Measurements from ENCODE around the gene ANKS6.

The ANKS6 gene

GRCh38 chr9:98712987-98713386, 83.4 kb downstream of the ANKS6 start:
- TF ChIP-seq CTCF (IDR thresholded peaks at IDR 0.05; ENCODE audit: low read length, missing control alignments): no peak
- DNase-seq (ENCODE audit: low read depth): no peak
- no peak overlapping the region for H3K4me3 ChIP-seq (replicated peaks; ENCODE audit: low read depth, low read length)

GRCh38 chr9:98709968-98710965, 86.1 kb downstream of the ANKS6 start:
- peak; percentile 83 for DNase-seq (ENCODE audit: low read depth)
- TF ChIP-seq CTCF (IDR thresholded peaks at IDR 0.05; ENCODE audit: low read length, missing control alignments): no peak
- H3K4me3 ChIP-seq (replicated peaks; ENCODE audit: low read depth, low read length): no peak overlapping the region

DNA sequence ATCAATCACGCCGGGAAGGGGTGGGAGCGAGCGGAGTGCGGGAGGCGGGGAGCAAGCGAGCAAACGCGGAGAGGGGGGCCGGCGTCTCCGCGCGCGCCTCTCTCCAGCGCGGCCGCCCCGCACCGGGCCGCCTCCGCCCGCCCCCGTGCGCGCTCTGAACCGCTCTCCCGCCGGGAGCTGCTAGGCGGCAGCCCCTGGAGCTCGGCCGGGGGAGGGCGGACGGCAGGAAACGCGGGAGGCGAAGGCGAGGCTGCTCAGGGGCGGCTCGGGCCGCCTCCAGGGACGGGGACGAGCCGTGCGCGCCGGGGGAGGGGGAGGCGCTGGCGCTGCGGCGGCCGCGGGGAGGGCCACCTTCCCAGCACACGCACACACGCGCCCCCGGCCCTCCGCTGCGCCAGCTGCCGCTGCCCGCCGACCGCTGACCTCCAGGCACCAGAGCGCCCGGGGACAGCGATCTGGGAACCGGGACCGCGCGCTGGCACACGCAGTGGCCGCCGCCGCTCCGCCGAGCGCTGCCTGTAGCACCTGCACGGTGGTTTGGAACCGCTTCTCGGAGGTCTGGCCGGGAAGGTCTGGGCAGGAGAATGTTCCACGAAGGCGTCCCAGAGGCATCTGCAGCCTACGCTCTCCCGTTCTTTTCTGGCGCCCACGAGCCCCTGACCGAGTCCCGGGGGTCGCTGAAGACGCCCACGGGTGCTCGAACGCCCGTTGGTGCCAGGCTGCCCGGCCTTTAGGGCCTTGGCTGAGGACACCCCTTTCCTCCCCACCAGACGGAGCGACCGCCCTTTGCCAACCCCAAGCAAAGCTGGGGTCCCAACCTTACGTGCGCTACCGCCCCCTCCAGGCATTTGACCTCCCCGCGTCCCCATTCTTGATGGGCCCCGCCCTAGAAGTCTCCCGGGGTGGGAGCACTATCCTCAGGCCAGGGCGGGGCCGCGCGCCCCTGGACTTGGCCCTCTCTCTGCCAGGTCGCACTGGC, 87.1 kb downstream of the ANKS6 start, which contains the start of gene GABBR2:
GABBR2 (minus strand) TSS at position 3 of the 979 bp plus-strand sequence. CDS start 198 bp downstream, outside the sequence.
- no peak for DNase-seq (ENCODE audit: low read depth)
- no peak for TF ChIP-seq CTCF (IDR thresholded peaks at IDR 0.05; ENCODE audit: low read length, missing control alignments)
- H3K4me3 ChIP-seq (replicated peaks; ENCODE audit: low read depth, low read length): peak within 1 kb of the TSS; percentile 59

DNA sequence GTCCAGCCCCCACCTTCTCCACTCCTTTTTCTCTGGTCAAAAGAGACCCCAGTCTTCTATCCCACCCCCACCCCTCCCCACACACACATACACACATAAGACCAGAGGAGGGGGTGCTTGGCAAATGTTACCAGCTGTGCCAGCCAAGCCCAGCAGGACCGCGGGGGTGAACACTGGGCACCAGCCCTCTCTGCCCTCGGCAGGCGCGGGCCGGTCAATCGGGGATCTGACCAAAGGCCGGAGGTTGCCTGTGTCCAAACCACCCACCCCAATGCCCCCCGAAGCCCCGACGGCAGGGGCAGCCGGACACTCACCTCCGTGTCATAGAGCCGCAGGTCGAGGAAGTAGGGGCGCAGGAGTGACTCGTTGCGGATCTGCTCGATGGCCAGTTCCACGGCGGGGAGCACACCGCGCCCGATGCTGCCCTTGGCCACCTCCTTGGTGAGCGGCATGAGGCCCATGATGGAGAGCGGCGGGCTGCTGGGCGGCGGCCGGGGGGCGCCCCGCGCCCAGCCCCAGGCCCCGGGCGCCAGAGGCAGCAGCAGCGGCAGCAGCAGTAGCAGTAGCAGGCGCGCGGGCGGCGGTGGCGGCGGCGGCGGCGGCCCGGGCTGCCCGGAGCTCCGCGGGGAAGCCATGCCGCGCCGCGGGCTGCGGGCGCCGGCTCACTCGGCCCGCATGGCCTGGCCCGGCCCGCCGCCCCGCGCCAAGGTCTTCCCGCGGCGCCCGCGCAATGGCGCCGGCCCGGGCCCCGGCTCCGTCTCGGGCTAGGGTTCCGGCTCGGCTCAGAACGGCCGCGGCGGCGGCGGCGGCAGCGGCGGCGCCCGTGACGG, 88.0 kb downstream of the ANKS6 start:
- peak overlapping the region; percentile 59 for H3K4me3 ChIP-seq (replicated peaks; ENCODE audit: low read depth, low read length)
- TF ChIP-seq CTCF (IDR thresholded peaks at IDR 0.05; ENCODE audit: low read length, missing control alignments): no peak
- DNase-seq (ENCODE audit: low read depth): no peak

DNA sequence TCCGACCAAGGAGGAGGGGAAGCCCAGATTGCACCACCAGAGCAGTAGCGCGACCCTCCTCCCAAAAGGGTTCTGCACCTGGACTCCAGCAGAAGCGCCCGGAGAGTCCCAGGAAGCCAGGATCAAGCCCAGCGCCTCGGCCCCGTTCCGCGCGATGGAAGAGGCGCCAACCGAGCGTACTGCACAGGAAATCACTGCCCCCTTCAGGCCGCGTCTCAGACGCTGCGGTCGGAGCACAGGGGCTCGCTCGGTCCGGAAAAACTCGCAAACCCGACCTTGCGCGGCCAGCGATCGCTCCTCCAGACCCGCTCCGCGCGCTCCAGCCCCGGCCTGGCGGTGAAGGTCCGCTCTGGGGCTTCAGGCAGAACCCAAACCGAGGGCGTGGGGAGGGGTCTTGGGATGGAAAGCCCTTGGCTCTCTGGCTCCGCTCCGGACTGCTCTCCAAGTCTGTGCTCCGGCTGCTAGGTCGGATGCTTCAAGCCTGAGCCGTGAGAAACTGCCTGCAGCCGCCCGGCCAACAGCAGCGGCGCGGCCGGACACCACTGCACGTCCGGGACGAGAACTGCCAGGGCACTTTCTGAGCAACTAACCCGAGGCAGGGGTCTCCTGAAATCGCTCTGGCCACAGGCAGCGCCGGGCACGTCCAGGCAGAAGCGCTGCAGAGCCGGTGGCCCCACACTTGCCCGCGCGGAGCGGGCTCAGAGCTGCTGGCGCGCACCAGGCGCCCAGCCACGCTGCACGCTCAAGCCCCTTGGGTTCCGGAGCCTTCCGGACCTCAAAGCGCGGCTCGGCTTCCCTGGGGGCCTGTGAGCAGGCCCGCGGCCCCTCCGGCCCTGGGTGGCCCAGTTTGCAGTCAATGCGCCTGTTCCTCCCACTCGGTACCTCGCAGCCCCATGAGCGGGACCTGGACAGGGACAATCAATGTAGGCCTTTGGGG, 88.9 kb downstream of the ANKS6 start:
- peak; percentile 89 for DNase-seq (ENCODE audit: low read depth)
- H3K4me3 ChIP-seq (replicated peaks; ENCODE audit: low read depth, low read length): peak overlapping the region; percentile 59
- TF ChIP-seq CTCF (IDR thresholded peaks at IDR 0.05; ENCODE audit: low read length, missing control alignments): peak; percentile 69

All from fibroblast of pulmonary artery (primary cell).